GM08714 (cell line): ENCODE results near the gene FUS.
"Not testable (repeated sequence)": the region's sequence is repeated elsewhere in the genome, so short reads cannot be mapped to it uniquely, and the experiment has no call there.

Experiments
- H3K4me3 ChIP-seq: fragments of 200-500 bp; sonication (Bioruptor generic); 2 replicates; pipeline ENCODE4 v1.5.1; 2014; ENCODE audit warnings: mild to moderate bottlenecking, low read length, inconsistent platforms
- ZNF274 ChIP-seq: IDR thresholded peaks from 2 replicates; pipeline ENCODE4 v1.6.1; 2012; ENCODE audit warnings: mild to moderate bottlenecking, low read depth, low read length

The FUS gene

GRCh38 chr16:31188450-31189411, 8.8 kb downstream of the FUS start:
- TF ChIP-seq ZNF274, result no peak
- no peak overlapping the region for H3K4me3 ChIP-seq

GRCh38 chr16:31189412-31189778, 9.5 kb downstream of the FUS start:
- no peak for TF ChIP-seq ZNF274
- no peak overlapping the region for H3K4me3 ChIP-seq

GRCh38 chr16:31190061-31190460, 10.1 kb downstream of the FUS start:
- no peak overlapping the region for H3K4me3 ChIP-seq
- TF ChIP-seq ZNF274, result no peak

- no peak overlapping the region for H3K4me3 ChIP-seq
- TF ChIP-seq ZNF274, result no peak
Observed at GRCh38 chr16:31190818-31191444, 11.0 kb downstream of the FUS start.

GRCh38 chr16:31191697-31192428, 11.9 kb downstream of the FUS start:
- no peak for TF ChIP-seq ZNF274
- H3K4me3 ChIP-seq, result no peak overlapping the region

GRCh38 chr16:31192856-31193642, 13.1 kb downstream of the FUS start:
- TF ChIP-seq ZNF274, result no peak
- H3K4me3 ChIP-seq, result no peak overlapping the region

- no peak for TF ChIP-seq ZNF274
- H3K4me3 ChIP-seq, result no peak overlapping the region
Observed at GRCh38 chr16:31193874-31194273, 13.9 kb downstream of the FUS start.

GRCh38 chr16:31194898-31195297, 15.0 kb downstream of the FUS start:
- no peak overlapping the region for H3K4me3 ChIP-seq
- no peak for TF ChIP-seq ZNF274

- H3K4me3 ChIP-seq, result not testable (repeated sequence)
Observed at GRCh38 chr16:31195861-31196260, 15.9 kb downstream of the FUS start.

- no peak for TF ChIP-seq ZNF274
- no peak overlapping the region for H3K4me3 ChIP-seq
Observed at GRCh38 chr16:31196324-31197088, 16.6 kb downstream of the FUS start.

GRCh38 chr16:31198207-31198882, 18.4 kb downstream of the FUS start:
- no peak for TF ChIP-seq ZNF274
- H3K4me3 ChIP-seq, result no peak overlapping the region

- no peak for TF ChIP-seq ZNF274
- H3K4me3 ChIP-seq, result no peak overlapping the region
Observed at GRCh38 chr16:31199430-31200041, 19.6 kb downstream of the FUS start.

GRCh38 chr16:31200111-31200510, 20.2 kb downstream of the FUS start:
- H3K4me3 ChIP-seq, result not testable (repeated sequence)
